HCT116 (cell line): ENCODE measurements around the gene ERICH3.

Source experiments
- ATF3 ChIP-seq: IDR thresholded peaks from 2 replicates; pipeline ENCODE4 v1.6.1; 2012
- CEBPB ChIP-seq: IDR thresholded peaks from 2 replicates; pipeline ENCODE4 v1.6.1; 2012; ENCODE audit warnings: low read depth
- CTCF ChIP-seq, 3 experiments: fragments of 200-600 bp in 1 of 3; sonication (generic) in 1 of 3; IDR thresholded peaks in 2 of 3; conservative IDR thresholded peaks in 1 of 3; 2 replicates each; pipeline ENCODE4 v1.5.1; 2012 to 2017; ENCODE audit warnings: low read depth in 2 of 3, low read length in 2 of 3, antibody characterized with exemption in 1 of 3, borderline replicate concordance in 1 of 3, control low read depth in 1 of 3, mild to moderate bottlenecking in 1 of 3, mixed read lengths in 1 of 3, mixed run types in 1 of 3, moderate library complexity in 1 of 3; ENCODE audit not compliant: insufficient read depth in 1 of 3
- EZH2phosphoT487 ChIP-seq: fragments of 200-600 bp; IDR thresholded peaks from 2 replicates; pipeline ENCODE4 v1.6.1; 2018; ENCODE audit warnings: antibody characterized with exemption, borderline replicate concordance
- MAX ChIP-seq: IDR thresholded peaks from 2 replicates; pipeline ENCODE4 v1.6.1; 2012
- POLR2A ChIP-seq: IDR thresholded peaks from 2 replicates; pipeline ENCODE4 v1.7.0; 2011; ENCODE audit warnings: borderline replicate concordance; ENCODE audit not compliant: insufficient read depth, insufficient read length; ENCODE audit errors: extremely low read depth
- RAD21 ChIP-seq: IDR thresholded peaks from 2 replicates; pipeline ENCODE4 v1.6.1; 2012; ENCODE audit warnings: low read depth, mild to moderate bottlenecking
- TCF7L2 ChIP-seq: IDR thresholded peaks from 2 replicates; pipeline ENCODE4 v1.7.0; 2011; ENCODE audit warnings: borderline replicate concordance, inconsistent platforms; ENCODE audit not compliant: insufficient read depth, insufficient read length; ENCODE audit errors: extremely low read depth
- ZBTB33 ChIP-seq: IDR thresholded peaks from 2 replicates; pipeline ENCODE4 v1.6.1; 2011; ENCODE audit warnings: mild to moderate bottlenecking, low read length, moderate library complexity; ENCODE audit not compliant: insufficient replicate concordance; ENCODE audit errors: extremely low read depth

GRCh38 chr1:74545821-74546220 lies 127.8 kb downstream of the ERICH3 start:
- TF ChIP-seq EZH2phosphoT487 = no peak
- TF ChIP-seq MAX = no peak
- no peak for TF ChIP-seq ZBTB33
- no peak for TF ChIP-seq CTCF (IDR thresholded peaks at IDR 0.05 in 2 of 3, conservative IDR thresholded peaks at IDR 0.05 in 1 of 3; ENCODE audit: borderline replicate concordance in 1 of 3, insufficient read depth in 1 of 3, low read depth in 2 of 3, low read length in 2 of 3)
- no peak for TF ChIP-seq ATF3
- no peak for TF ChIP-seq TCF7L2
- TF ChIP-seq RAD21 = no peak
- TF ChIP-seq POLR2A = no peak
- no peak for TF ChIP-seq CEBPB
